GM18868 (cell line): ENCODE data around the gene CEP78.
"Not testable (repeated sequence)": the region's sequence is repeated elsewhere in the genome, so short reads cannot be mapped to it uniquely, and the experiment has no call there.

ENCODE experiments used
- ATAC-seq: cut with Tn5 transposase; IDR thresholded peaks from one replicate; pipeline ENCODE4 v1.9.1; 2021; ENCODE audit warnings: mild to moderate bottlenecking, moderate library complexity; ENCODE audit not compliant: unreplicated experiment

Gene CEP78

GRCh38 chr9:78235762-78236550 is at the start of gene CEP78:
CEP78 (plus strand) TSS chr9:78236075; CDS start chr9:78236351, 276 bp downstream.
- ATAC-seq = peak; percentile 98

- ATAC-seq = no peak
Measured at GRCh38 chr9:78187763-78188484, 48.0 kb upstream of the CEP78 start.

- ATAC-seq = no peak
Measured at GRCh38 chr9:78188594-78188993, 47.3 kb upstream of the CEP78 start.

GRCh38 chr9:78189001-78189400 is 46.9 kb upstream of the CEP78 start:
- no peak for ATAC-seq

- no peak for ATAC-seq
Measured at GRCh38 chr9:78189461-78189860, 46.4 kb upstream of the CEP78 start.

- no peak for ATAC-seq
Measured at GRCh38 chr9:78191931-78192330, 43.9 kb upstream of the CEP78 start.

- peak; percentile 71 for ATAC-seq
Measured at GRCh38 chr9:78196258-78196657, 39.6 kb upstream of the CEP78 start.

- ATAC-seq = peak; percentile 80
Measured at GRCh38 chr9:78201158-78201777, 34.6 kb upstream of the CEP78 start.

GRCh38 chr9:78207319-78207718 is 28.6 kb upstream of the CEP78 start:
- ATAC-seq = no peak

GRCh38 chr9:78207901-78208300 is 28.0 kb upstream of the CEP78 start:
- ATAC-seq = no peak

GRCh38 chr9:78209127-78209526 is 26.7 kb upstream of the CEP78 start:
- ATAC-seq = no peak

GRCh38 chr9:78210841-78211301 is 25.0 kb upstream of the CEP78 start:
- ATAC-seq = peak; percentile 92

GRCh38 chr9:78212868-78213267 is 23.0 kb upstream of the CEP78 start:
- no peak for ATAC-seq

GRCh38 chr9:78213712-78214111 is 22.2 kb upstream of the CEP78 start:
- no peak for ATAC-seq

- ATAC-seq = no peak
Measured at GRCh38 chr9:78214492-78214891, 21.4 kb upstream of the CEP78 start.

- ATAC-seq = no peak
Measured at GRCh38 chr9:78215706-78216105, 20.2 kb upstream of the CEP78 start.

- no peak for ATAC-seq
Measured at GRCh38 chr9:78218890-78219289, 17.0 kb upstream of the CEP78 start.

- ATAC-seq = no peak
Measured at GRCh38 chr9:78221425-78221824, 14.4 kb upstream of the CEP78 start.

GRCh38 chr9:78221841-78222240 is 14.0 kb upstream of the CEP78 start:
- ATAC-seq = not testable (repeated sequence)

GRCh38 chr9:78230761-78231160 is 5.1 kb upstream of the CEP78 start:
- no peak for ATAC-seq

- ATAC-seq = not testable (repeated sequence)
Measured at GRCh38 chr9:78232471-78232870, 3.4 kb upstream of the CEP78 start.

- no peak for ATAC-seq
Measured at GRCh38 chr9:78234810-78235209, 1.1 kb upstream of the CEP78 start.
